ENCODE results near the gene PHLDB1. TPM values are rescaled to one million over a fixed set of nuclear protein-coding genes. Genes with fewer than 3 reads are reported as not detected.

The PHLDB1 gene
- polyA plus RNA-seq, 2 of the 4 experiments (the other 2 are of a cell fraction): 5.9 to 20.0 TPM

DNA sequence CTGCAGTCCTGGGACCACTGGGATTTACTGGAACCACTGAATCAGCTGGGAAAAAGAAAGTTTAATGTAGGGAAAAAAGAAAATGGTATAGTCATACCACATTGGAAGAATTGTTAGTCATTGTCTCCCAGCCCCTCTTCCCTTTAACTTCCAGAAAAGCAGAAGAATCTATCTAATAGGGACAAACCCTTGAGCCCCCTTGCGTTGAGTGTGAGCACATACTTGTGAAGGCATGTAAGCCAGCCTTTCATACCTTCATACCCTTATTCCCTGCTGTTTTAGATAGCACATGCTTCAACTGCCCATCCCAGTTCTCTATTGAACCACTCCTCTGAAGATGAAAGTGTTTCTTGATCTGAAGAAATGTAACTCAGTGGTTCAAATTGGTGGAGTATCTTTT lies 65.4 kb downstream of the PHLDB1 start (continued):
- TF ChIP-seq EHF (CRISPR knock-in tag; IDR thresholded peaks at IDR 0.05): no peak
- no peak for TF ChIP-seq JUNB (IDR thresholded peaks at IDR 0.05)
- TF ChIP-seq, protein P1, sequence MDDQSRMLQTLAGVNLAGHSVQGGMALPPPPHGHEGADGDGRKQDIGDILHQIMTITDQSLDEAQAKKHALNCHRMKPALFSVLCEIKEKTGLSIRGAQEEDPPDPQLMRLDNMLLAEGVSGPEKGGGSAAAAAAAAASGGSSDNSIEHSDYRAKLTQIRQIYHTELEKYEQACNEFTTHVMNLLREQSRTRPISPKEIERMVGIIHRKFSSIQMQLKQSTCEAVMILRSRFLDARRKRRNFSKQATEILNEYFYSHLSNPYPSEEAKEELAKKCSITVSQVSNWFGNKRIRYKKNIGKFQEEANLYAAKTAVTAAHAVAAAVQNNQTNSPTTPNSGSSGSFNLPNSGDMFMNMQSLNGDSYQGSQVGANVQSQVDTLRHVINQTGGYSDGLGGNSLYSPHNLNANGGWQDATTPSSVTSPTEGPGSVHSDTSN (IDR thresholded peaks at IDR 0.05): no peak
- no peak for TF ChIP-seq POLR2AphosphoS2 (conservative IDR thresholded peaks at IDR 0.05; ENCODE audit: low read length)
- no peak for TF ChIP-seq CEBPB (IDR thresholded peaks at IDR 0.05)

DNA sequence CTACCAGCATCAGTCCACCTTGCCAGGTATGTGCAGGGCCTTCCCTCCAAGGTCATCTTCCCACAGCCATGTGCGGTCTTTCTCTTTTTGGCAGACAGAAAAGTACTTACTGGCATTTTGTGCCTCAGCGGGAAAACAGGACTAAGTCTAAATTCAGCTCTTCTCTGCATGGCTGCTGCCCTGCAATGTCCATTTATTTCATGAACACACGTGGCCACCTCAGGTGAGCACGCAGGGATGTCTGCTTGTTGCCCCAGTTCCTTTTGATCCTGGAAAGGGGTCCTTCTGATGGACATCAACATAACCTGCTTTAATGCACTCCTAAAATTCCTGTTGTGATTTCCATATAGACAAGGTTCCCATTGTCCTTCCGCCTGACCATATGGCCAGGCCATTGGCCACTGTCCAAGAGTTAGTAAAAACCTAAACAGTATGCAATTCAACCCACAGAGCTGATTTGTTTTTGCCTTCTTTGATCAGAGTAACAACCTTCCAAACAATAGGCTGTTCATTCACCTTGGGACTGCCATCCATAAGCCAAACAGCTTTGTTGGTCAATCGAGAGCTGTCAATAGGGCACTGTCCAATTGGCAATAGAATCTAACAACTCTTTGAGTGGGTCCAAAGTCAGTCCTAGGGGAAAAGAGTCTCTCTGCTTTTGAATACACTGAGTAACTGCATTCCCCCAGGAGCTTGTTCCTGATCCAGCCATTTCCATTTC lies 66.1 kb downstream of the PHLDB1 start:
- Histone ChIP-seq H3K4me3 (no peak overlapping the region), H3K27ac (no peak overlapping the region), H3K4me1 (no peaks in the 10 kb centered on the region), H3K9me3 (no peaks in the 10 kb centered on the region), H3K4me2 (no peak overlapping the region)
- CTCF ChIA-PET: interaction anchor here (0.6 to 2.5 kb wide), 5 partner anchors 13 to 951 kb away, joined by 3 to 9 read pairs (median 3); no protein-coding TSS in a partner anchor
- TF ChIP-seq RFX5 (IDR thresholded peaks at IDR 0.05): no peak
- TF ChIP-seq, protein P2, sequence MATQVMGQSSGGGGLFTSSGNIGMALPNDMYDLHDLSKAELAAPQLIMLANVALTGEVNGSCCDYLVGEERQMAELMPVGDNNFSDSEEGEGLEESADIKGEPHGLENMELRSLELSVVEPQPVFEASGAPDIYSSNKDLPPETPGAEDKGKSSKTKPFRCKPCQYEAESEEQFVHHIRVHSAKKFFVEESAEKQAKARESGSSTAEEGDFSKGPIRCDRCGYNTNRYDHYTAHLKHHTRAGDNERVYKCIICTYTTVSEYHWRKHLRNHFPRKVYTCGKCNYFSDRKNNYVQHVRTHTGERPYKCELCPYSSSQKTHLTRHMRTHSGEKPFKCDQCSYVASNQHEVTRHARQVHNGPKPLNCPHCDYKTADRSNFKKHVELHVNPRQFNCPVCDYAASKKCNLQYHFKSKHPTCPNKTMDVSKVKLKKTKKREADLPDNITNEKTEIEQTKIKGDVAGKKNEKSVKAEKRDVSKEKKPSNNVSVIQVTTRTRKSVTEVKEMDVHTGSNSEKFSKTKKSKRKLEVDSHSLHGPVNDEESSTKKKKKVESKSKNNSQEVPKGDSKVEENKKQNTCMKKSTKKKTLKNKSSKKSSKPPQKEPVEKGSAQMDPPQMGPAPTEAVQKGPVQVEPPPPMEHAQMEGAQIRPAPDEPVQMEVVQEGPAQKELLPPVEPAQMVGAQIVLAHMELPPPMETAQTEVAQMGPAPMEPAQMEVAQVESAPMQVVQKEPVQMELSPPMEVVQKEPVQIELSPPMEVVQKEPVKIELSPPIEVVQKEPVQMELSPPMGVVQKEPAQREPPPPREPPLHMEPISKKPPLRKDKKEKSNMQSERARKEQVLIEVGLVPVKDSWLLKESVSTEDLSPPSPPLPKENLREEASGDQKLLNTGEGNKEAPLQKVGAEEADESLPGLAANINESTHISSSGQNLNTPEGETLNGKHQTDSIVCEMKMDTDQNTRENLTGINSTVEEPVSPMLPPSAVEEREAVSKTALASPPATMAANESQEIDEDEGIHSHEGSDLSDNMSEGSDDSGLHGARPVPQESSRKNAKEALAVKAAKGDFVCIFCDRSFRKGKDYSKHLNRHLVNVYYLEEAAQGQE (IDR thresholded peaks at IDR 0.05): no peak
- TF ChIP-seq, protein P3, sequence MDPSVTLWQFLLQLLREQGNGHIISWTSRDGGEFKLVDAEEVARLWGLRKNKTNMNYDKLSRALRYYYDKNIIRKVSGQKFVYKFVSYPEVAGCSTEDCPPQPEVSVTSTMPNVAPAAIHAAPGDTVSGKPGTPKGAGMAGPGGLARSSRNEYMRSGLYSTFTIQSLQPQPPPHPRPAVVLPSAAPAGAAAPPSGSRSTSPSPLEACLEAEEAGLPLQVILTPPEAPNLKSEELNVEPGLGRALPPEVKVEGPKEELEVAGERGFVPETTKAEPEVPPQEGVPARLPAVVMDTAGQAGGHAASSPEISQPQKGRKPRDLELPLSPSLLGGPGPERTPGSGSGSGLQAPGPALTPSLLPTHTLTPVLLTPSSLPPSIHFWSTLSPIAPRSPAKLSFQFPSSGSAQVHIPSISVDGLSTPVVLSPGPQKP (IDR thresholded peaks at IDR 0.05; ENCODE audit: low read depth, low read length): no peak
- no peak for TF ChIP-seq TFCP2L1 (CRISPR knock-in tag; IDR thresholded peaks at IDR 0.05)
- TF ChIP-seq FOSB (CRISPR knock-in tag; IDR thresholded peaks at IDR 0.05): no peak
- TF ChIP-seq GATA3 (IDR thresholded peaks at IDR 0.05; ENCODE audit: borderline replicate concordance): no peak
- TF ChIP-seq HOXA7 (CRISPR knock-in tag; IDR thresholded peaks at IDR 0.05): no peak
- TF ChIP-seq KDM5A (IDR thresholded peaks at IDR 0.05): no peak
- no peak for TF ChIP-seq EHMT2 (IDR thresholded peaks at IDR 0.05; ENCODE audit: low read depth)
- TF ChIP-seq RNF2 (IDR thresholded peaks at IDR 0.05; ENCODE audit: borderline replicate concordance, low read depth): no peak
- no peak for TF ChIP-seq RARB (CRISPR knock-in tag; IDR thresholded peaks at IDR 0.05)
- TF ChIP-seq NPAS2 (CRISPR knock-in tag; IDR thresholded peaks at IDR 0.05; ENCODE audit: borderline replicate concordance): no peak
- no peak for TF ChIP-seq NFE2L2 (conservative IDR thresholded peaks at IDR 0.05; ENCODE audit: low read length)
- TF ChIP-seq SMC3 (IDR thresholded peaks at IDR 0.05): no peak
- TF ChIP-seq CBX2 (IDR thresholded peaks at IDR 0.05; ENCODE audit: borderline replicate concordance, low read depth): no peak
- TF ChIP-seq, protein P4, sequence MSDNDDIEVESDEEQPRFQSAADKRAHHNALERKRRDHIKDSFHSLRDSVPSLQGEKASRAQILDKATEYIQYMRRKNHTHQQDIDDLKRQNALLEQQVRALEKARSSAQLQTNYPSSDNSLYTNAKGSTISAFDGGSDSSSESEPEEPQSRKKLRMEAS (IDR thresholded peaks at IDR 0.05): no peak
- no peak for TF ChIP-seq BHLHE40 (IDR thresholded peaks at IDR 0.05; ENCODE audit: low read depth, low read length)
- TF ChIP-seq PHF8 (IDR thresholded peaks at IDR 0.05; ENCODE audit: borderline replicate concordance, low read depth): no peak
- DNase-seq (ENCODE audit: low read depth in 1 of 2, low spot score in 1 of 2) (no peak), ATAC-seq (no peak), FAIRE-seq (no peak)
- WGBS (ENCODE audit: missing lambda C conversion rate): 57% methylated on average over 6 of the region's 6 CpGs
- POLR2A ChIA-PET: no interaction called here
